HG03442 (cell line): ENCODE measurements around the gene FLNC.

Experiments
- ATAC-seq: cut with Tn5 transposase; IDR thresholded peaks from one replicate; pipeline ENCODE4 v1.9.1; 2021; ENCODE audit warnings: mild to moderate bottlenecking, moderate library complexity; ENCODE audit not compliant: unreplicated experiment

Gene FLNC

GRCh38 chr7:128800567-128800966 is 29.6 kb upstream of the FLNC start:
- no peak for ATAC-seq

GRCh38 chr7:128801003-128801402 is 29.2 kb upstream of the FLNC start:
- ATAC-seq: no peak

DNA sequence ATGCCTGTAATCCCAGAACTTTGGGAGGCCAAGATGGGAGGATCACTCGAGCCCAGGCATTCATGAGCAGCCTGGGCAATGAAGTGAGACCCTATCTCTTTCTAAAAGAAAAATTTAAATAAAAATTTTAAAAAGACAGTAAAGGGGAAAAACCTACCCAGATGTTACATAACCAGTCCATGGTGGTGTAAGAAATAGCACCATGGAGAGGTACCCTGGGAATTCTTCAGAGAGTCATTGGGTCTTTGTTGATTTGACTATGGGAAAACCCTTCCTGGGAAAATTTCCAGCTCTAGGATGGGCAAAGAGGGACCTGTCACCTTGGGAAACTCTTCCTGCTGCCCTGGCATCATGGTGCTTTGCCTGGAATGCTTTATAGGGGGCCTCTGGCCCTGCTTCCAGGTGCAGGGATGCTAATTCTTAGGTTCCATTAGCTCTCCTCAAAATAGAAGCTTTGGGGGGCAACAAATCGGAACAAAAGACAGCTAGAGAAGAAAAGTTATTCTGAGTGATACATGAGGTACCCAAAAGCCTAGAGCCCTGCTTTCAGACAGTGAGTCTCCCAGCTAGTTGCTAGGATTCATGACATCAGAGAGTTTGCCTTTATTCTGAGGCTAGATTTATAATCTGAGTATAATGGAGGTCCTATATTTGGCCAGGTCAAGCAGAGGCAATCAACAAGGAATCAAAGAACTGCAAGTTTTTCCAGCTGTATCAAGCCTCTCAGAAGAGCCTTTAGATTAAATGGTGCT is 28.4 kb upstream of the FLNC start:
- no peak for ATAC-seq

GRCh38 chr7:128804484-128804883 is 25.7 kb upstream of the FLNC start:
- no peak for ATAC-seq

DNA sequence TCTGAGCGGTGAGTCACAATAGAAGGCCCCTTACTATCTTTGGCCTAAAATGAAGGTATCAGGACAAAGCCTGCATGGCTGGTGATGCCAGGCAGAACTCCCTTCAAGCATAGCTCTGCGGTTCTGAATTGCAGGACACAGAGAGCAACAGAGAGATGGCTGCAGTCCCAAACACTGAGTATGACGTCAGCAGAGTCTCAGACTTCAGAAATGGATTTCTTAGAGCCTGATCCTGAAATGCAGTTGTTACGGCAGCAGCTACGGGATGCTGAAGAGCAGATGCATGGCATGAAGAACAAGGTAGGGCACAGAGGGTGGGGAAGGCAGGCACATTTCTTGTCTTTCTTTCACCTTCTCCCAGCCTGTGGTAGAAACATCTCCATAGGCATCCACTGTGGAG is 25.0 kb upstream of the FLNC start:
- no peak for ATAC-seq

DNA sequence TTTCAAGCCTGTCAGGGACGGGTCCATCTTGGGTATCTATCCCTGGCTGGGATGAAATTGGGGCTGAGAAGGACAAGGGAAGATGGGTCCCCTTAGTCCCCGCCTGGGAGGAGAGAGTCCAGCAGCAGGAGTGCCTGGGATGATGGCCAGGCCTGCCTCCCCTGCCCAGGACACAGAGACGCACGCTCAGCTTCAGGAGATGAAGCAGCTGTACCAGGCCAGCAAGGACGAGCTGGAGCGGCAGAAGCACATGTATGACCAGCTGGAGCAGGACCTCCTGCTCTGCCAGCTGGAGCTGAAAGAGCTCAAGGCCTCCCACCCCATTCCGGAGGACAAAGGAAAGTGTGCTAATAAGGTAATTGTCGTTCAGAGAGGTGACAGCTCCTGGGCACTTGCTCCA is 23.0 kb upstream of the FLNC start:
- no peak for ATAC-seq

DNA sequence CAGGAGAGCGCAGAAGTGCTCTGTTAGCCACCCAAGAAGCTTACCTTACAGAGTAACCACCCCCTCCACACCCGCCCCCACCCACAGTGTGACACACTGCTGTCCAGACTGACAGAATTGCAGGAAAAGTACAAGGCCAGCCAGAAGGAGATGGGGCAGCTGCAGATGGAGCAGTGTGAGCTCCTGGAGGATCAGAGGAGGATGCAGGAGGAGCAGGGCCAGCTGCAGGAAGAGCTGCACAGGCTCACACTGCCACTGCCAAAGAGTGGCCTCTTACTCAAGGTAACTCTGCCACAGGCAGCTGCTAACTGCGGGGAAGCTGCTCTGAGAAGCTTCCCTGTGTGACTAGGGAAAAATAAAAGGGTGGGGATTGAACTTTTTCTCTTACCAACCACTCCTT is 20.8 kb upstream of the FLNC start:
- ATAC-seq: no peak

DNA sequence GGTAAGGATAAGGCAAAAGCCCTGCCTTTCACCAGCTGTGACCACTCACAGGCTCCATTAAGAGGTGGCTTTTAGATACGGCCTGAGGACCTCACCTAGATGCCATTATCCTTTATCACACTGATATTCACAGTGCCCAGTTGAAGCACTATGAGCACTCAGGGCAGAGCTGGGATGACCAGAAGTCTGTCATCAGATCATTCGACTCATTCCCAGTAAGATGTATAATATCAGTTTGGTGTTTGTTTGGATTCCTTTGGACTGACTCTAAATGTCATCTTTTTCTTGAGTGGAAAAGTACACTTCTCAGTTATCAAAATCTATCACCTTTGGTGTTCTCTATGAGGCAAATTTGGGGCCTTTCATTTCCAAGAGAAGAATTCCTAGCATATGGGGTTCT is 19.7 kb upstream of the FLNC start:
- no peak for ATAC-seq

- ATAC-seq: no peak
These were observed 19.2 kb upstream of the FLNC start for GRCh38 chr7:128810997-128811396.

DNA sequence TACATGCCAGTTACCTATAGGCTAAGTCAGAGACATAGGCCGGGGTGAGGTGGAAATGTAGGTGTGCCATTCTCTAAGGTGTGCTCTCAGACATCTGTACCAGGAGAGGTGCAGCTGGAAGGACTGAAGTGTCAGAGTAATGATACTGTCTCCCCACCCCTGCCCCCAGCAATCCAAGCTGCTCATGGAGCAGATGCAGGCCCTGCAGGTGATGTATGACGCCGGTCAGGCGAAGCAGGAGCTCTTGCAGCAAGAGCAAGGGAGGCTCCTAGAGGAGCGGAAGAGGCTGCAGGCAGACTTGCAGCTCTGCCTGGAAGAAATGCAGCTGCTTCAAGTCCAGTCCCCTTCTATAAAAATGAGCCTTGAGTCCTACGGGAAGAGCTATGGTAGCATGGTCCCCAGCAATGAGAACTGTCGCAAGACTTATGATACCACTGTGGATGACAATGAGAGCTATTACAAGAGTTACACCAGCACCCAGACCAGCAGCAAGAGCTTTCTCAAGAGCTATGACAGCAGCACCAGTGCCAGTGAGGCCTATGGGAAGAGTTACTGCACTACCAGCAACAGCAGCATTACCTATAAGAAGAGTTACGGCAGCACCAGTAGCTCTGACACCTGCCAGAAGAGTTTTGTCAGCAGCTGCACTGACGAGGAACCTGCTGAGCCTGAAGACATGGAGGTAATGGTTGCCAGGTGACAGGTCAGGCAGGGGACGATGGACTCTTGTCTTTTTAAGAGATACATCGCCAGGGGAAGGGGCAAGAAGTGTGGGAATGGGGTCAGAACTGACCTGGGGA is 18.4 kb upstream of the FLNC start:
- ATAC-seq: no peak

- no peak for ATAC-seq
These were observed 17.6 kb upstream of the FLNC start for GRCh38 chr7:128812514-128813168.

GRCh38 chr7:128814499-128814898 is 15.7 kb upstream of the FLNC start:
- no peak for ATAC-seq

GRCh38 chr7:128815289-128815942 is 14.8 kb upstream of the FLNC start:
- ATAC-seq: no peak

GRCh38 chr7:128818694-128819093 is 11.5 kb upstream of the FLNC start:
- no peak for ATAC-seq

DNA sequence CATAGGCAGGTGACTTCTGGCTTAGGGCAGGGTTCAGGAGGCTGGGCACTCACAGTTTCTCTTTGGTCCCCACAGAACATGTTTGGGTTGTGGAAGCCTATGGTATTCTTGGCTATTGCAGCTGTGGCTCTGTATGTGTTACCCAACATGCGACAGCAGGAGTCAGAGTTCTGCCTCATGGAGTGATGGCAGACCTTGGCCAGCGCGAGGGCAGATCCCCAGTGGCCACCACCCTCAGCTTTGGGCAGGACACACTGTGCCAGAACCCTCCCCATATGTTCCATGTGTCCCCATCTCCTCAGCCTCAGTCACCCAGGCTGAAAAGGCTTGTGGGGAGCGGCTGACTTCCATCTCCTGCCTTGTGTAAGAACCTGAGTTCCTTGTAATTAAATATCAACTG is 8.5 kb upstream of the FLNC start:
- no peak for ATAC-seq

DNA sequence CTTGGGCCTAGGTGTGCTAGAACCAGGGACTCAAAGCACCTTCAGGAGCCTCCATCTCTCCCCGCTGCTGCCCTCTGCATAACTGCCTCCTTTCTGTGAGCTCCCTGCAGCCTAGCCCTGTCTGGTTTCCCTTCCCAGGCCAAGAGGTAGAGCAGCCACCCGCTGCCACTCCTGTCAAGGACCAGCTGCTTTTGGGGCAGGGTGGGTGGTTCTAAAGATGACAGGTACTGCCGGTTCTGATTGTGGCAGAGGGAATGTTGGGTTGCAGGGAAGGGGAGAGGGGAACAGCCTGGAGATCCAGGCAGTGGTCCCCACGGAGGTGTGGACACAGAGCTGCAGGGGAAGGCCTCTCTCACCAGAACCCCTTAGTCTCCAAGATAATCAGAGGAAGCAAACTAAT is 3.7 kb upstream of the FLNC start:
- ATAC-seq: no peak

DNA sequence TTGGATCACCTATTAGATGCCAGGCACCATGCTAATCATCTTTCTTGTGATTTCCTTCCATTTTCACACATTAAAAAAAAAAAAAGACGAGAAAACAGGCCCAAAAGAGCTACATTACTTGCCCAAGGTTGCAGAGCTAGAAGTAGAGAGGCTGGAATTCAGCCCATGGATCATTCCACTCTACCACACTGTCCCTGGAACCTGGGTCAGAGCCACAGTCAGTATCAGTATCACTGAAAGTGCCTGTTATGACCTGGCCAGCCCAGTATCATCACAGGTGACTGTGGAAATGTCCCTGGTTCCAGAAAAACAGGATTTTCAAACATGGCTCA is 3.3 kb upstream of the FLNC start:
- no peak for ATAC-seq

DNA sequence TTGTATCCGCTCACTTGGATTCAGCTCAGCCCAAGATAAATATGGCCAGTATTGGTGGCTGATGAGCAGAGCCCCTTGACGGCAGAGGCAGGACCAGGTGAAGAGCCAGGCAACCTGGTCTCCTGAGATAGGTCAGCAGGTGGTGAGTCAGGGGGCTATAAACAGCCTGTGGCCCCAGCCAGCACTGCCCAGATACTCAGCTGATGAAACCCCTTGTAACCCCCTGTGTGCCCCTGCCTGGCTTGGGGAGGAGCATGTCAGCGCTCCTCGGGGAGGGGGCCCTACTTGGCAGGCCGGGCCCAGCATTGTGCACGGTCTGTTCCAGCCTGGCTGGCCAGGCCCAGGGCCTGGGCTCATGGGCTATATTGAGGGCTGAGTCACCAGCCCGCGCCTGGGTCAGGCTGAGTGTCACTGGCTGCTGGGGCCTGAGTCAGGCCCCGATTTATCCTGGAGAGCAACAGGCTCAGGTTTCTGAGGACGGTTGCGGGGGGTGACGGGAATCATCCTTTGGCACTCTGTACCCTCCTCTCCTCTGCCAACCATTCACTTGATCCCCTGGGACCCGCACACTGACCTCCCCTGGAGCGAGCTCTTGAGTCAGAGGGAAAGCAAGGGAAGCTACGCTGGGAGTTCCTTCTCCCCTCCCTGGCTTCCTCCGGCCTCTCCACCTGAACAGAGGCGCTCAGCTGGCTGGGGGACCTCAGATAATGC is 2.8 kb upstream of the FLNC start:
- ATAC-seq: no peak

GRCh38 chr7:128827971-128828711 is 2.1 kb upstream of the FLNC start:
- no peak for ATAC-seq
